Ascending aorta (tissue), 2 donors: ENCODE data around the gene FOXK1. TPM values are rescaled to one million over a fixed set of nuclear protein-coding genes. Genes with fewer than 3 reads are reported as not detected.

Experiments
- DNase-seq, 2 donors: peaks; one replicate each; pipeline ENCODE4 v3.0.0-alpha.2; 2019; ENCODE audit warnings: low spot score in 2 of 2
- H3K27ac ChIP-seq, 2 donors: fragments of 200-600 bp; sonication (generic); one replicate each; pipeline ENCODE4 v1.5.1; 2016 to 2017; ENCODE audit warnings: mild to moderate bottlenecking in 1 of 2
- H3K27me3 ChIP-seq: fragments of 200-600 bp; sonication (generic); one replicate; pipeline ENCODE4 v1.5.1; 2017
- H3K36me3 ChIP-seq, 2 donors: fragments of 200-600 bp; sonication (generic); one replicate each; pipeline ENCODE4 v1.5.1; 2016
- H3K4me1 ChIP-seq, 2 donors: fragments of 200-600 bp; sonication (generic); one replicate each; pipeline ENCODE4 v1.5.1; 2016 to 2017; ENCODE audit warnings: mild to moderate bottlenecking in 1 of 2
- H3K4me3 ChIP-seq, 2 donors: fragments of 200-600 bp; sonication (generic); one replicate each; pipeline ENCODE4 v1.5.1; 2016 to 2017; ENCODE audit warnings: mild to moderate bottlenecking in 1 of 2
- H3K9me3 ChIP-seq, 2 donors: fragments of 200-600 bp; sonication (generic); one replicate each; pipeline ENCODE4 v1.5.1; 2016
- CTCF ChIP-seq, 3 experiments: fragments of 200-600 bp in 2 of 3; fragments of 450-650 bp in 1 of 3; sonication (generic) in 2 of 3; IDR thresholded peaks; one replicate each; pipeline ENCODE4 v1.5.1; 2016 to 2019; ENCODE audit warnings: antibody characterized with exemption in 3 of 3, mild to moderate bottlenecking in 1 of 3, moderate library complexity in 1 of 3
- intact Hi-C: fragments of 100-400 bp; cut with DNase I; formaldehyde crosslinking; loops from one replicate; pipeline ENCODE4 v1.15.1; 2023
- total RNA-seq: library from RNA; depleted of rRNA; stranded (reverse); fragments of >200 nt; gene quantifications from one replicate; pipeline ENCODE4 v1.1.0, GENCODE V29; 2016

The FOXK1 gene
- total RNA-seq, 1 donor from 2014 or later = 31.7 TPM

DNA sequence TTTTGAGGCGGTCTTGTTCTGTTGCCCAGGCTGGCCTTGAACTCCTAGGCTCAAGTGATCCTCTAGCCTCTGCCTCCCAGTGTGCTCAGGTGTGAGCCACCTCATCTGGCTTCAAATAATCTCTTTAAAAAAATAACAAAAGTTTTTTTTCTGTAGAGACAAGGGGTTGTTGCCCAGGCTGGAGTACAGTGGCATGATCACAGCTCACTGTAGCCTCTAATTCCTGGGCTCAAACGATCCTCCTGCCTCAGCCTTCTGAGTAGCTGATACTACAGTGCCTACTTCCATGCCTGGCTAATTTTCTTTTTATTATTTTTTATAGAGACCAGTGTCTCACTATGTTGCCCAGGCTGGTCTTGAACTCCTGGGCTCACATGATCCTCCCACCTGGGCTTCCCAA, 11.7 kb downstream of the FOXK1 start:
- Histone ChIP-seq H3K4me3 (peak overlapping the region in 1 of 2 donors; percentile 47), H3K27ac (peak overlapping the region; percentile 94 to 95), H3K9me3 (no peaks in the 10 kb centered on the region), H3K27me3 (no peaks in the 10 kb centered on the region), H3K4me1 (peaks cover 22 to 56% of the 10 kb centered on the region in 2 donors), H3K36me3 (no peaks in the 10 kb centered on the region)
- DNase-seq = no peak
- intact Hi-C loops = loop anchor here (2.0 kb wide), 1 partner anchor 51 kb away; no protein-coding TSS in a partner anchor
- TF ChIP-seq CTCF (IDR thresholded peaks at IDR 0.05) = no peak

- DNase-seq = no peak
- no peaks in the 10 kb centered on the region for H3K9me3 ChIP-seq
- peak overlapping the region; percentile 22 to 47 for H3K4me3 ChIP-seq
- H3K27ac ChIP-seq = peak overlapping the region; percentile 94 to 95
- no peaks in the 10 kb centered on the region for H3K36me3 ChIP-seq
- intact Hi-C loops = loop anchor here (2.0 kb wide), 1 partner anchor 50 kb away; no protein-coding TSS in a partner anchor
- peaks cover 22 to 56% of the 10 kb centered on the region in 2 donors for H3K4me1 ChIP-seq
- TF ChIP-seq CTCF (IDR thresholded peaks at IDR 0.05) = no peak
- H3K27me3 ChIP-seq = no peaks in the 10 kb centered on the region
These were observed 12.2 kb downstream of the FOXK1 start for GRCh38 chr7:4694305-4694704.

DNA sequence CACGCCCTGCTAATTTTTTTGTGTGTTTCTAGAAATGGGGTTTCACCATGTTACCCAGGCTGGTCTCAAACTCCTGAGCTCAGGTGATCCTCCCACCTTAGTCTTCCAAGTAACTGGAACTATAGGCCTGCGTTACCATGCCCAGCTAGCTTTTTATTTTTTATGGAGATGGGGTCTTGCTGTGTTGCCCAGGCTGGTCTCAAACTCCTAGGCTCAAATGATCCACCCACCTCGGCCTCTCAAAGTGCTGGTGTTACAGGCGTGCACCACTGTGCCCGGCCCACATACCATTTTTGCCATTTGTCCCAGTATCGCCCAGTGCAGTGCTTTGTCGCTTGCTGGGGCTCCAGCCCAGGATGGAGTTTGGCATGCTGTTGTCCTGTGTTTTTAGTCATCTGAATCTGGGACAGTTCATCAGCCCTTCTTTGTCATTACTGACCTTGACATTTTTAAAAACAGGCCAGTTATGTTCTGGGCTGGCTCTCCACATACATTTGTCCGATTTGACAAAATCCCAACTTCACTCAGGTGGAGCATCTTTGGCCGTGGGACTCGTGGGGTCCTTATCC, 16.7 kb downstream of the FOXK1 start:
- H3K4me1 ChIP-seq = peaks cover 16 to 49% of the 10 kb centered on the region in 2 donors
- TF ChIP-seq CTCF (IDR thresholded peaks at IDR 0.05) = no peak
- H3K27ac ChIP-seq = peak overlapping the region in 1 of 2 donors; percentile 19
- no peaks in the 10 kb centered on the region for H3K27me3 ChIP-seq
- H3K9me3 ChIP-seq = no peaks in the 10 kb centered on the region
- DNase-seq = no peak
- H3K4me3 ChIP-seq = no peak overlapping the region
- intact Hi-C loops = no loop called here
- no peaks in the 10 kb centered on the region for H3K36me3 ChIP-seq

DNA sequence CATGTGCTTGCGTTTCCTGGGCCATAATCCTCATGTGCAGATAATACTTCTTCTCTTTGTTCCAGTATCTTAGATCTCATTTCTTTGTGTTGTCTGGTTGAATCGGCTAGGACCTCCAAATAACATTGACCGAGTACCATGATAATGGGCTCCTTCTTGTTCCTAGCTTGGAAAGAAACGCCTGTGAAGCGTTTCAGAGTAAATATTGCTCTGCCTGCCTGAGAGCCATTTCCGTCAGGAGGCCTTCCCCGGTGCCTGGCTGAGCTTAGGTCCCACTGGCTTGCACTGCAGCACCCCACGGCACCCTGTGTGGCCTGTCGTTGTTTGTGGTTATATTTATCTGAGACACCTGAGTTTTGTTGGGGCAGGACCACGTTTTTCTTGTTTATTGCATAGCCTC, 17.7 kb downstream of the FOXK1 start:
- peak overlapping the region; percentile 49 to 50 for H3K27ac ChIP-seq
- intact Hi-C loops = no loop called here

DNA sequence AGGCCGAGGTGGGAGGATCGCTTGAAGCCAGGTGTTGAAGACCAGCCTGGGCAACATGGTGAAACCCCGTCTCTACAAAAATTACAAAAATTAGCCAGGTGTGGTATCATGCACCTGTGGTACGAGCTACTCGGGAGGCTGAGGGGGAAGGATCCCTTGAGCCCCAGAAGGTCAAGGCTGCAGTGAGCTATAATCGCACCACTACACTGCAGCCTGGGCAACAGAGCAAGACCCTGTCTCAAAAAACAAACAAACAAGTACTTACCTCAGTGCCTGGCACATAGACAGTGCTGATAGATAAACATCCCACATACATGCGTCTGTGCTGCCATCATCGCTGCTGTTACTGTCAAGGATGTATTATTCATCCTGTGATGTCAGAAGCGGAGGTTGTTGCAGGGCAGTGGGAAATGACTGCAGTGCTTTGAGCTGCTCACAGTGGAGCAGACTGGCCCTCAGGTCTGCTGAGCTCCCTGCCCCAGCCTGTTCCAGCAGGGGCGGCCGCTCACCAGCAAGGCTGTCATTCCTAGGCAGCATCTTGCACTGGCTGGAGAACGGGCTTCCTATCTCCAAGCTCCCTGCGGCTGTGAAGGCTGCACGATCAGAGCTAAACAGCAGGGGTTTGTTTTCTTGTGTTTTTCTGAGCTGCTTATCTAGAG, 18.6 kb downstream of the FOXK1 start:
- H3K36me3 ChIP-seq = no peaks in the 10 kb centered on the region
- peaks cover 5 to 33% of the 10 kb centered on the region in 2 donors for H3K4me1 ChIP-seq
- intact Hi-C loops = no loop called here
- no peak overlapping the region for H3K4me3 ChIP-seq
- no peak for TF ChIP-seq CTCF (IDR thresholded peaks at IDR 0.05)
- peak overlapping the region; percentile 10 to 49 for H3K27ac ChIP-seq
- no peaks in the 10 kb centered on the region for H3K9me3 ChIP-seq
- DNase-seq = no peak
- H3K27me3 ChIP-seq = no peaks in the 10 kb centered on the region

More for the DNA sequence above, 17.7 kb downstream of the FOXK1 start:
- no peak for TF ChIP-seq CTCF (IDR thresholded peaks at IDR 0.05)
- no peaks in the 10 kb centered on the region for H3K36me3 ChIP-seq
- no peaks in the 10 kb centered on the region for H3K27me3 ChIP-seq
- no peak for DNase-seq
- peaks cover 10 to 39% of the 10 kb centered on the region in 2 donors for H3K4me1 ChIP-seq
- no peaks in the 10 kb centered on the region for H3K9me3 ChIP-seq
- H3K4me3 ChIP-seq = no peak overlapping the region
